IMR-90 (cell line): Measurements from ENCODE around the gene TEPSIN. TPM values are rescaled to one million over a fixed set of nuclear protein-coding genes. Genes with fewer than 3 reads are reported as not detected.

Experiments
- ATAC-seq: fragments of 200-7000 bp; cut with Tn5 transposase; 2 replicates; pipeline ENCODE4 v1.9.1; 2020; ENCODE audit warnings: low read depth, mild to moderate bottlenecking, moderate library complexity
- BruUV-seq: library from RNA; stranded (reverse); fragments of 400-500 nt; replicated peaks from 2 replicates; lab custom pipeline; 2021; lab: Mats Ljungman, UMichigan
- CTCF ChIA-PET: fragments of 300-600 bp; formaldehyde crosslinking; extraction: SDS; loops from one replicate; lab custom pipeline; 2021; ENCODE audit warnings: antibody characterized with exemption; lab: Yijun Ruan, JAX
- POLR2A ChIA-PET: fragments of 300-600 bp; sonication (Branson Sonifier 250); formaldehyde crosslinking; loops from one replicate; lab custom pipeline; 2022; ENCODE audit warnings: antibody characterized with exemption; ENCODE audit not compliant: unreplicated experiment; lab: Charles Lee
- DNase-seq: peaks from one replicate; pipeline ENCODE4 v3.0.0; 2013
- H2AFZ ChIP-seq: replicated peaks from 2 replicates; pipeline ENCODE3; 2013; ENCODE audit warnings: low read length, mild to moderate bottlenecking; ENCODE audit not compliant: poor library complexity
- H2AK5ac ChIP-seq: 2 replicates; pipeline ENCODE4 v1.6.1; 2013; ENCODE audit warnings: low read depth, low read length, inconsistent platforms
- H2AK9ac ChIP-seq: replicated peaks from 2 replicates; pipeline ENCODE3; 2013; ENCODE audit warnings: mild to moderate bottlenecking, low read depth, low read length, moderate library complexity; ENCODE audit not compliant: poor library complexity
- H2BK120ac ChIP-seq: 2 replicates; pipeline ENCODE4 v1.6.1; 2013; ENCODE audit warnings: low read depth, low read length, inconsistent platforms
- H2BK15ac ChIP-seq: 3 replicates; pipeline ENCODE4 v1.6.1; 2013; ENCODE audit warnings: low read depth, low read length, inconsistent platforms
- H2BK20ac ChIP-seq: 2 replicates; pipeline ENCODE4 v1.6.1; 2013; ENCODE audit warnings: low read depth, mild to moderate bottlenecking, inconsistent platforms, low read length, moderate library complexity
- H2BK5ac ChIP-seq: 2 replicates; pipeline ENCODE4 v1.6.1; 2013; ENCODE audit warnings: mild to moderate bottlenecking, low read depth, low read length, inconsistent platforms; ENCODE audit not compliant: poor library complexity, severe bottlenecking
- H3K14ac ChIP-seq: replicated peaks from 2 replicates; pipeline ENCODE4 v1.6.1; 2013; ENCODE audit warnings: low read depth, low read length, inconsistent platforms
- H3K18ac ChIP-seq: 2 replicates; pipeline ENCODE4 v1.6.1; 2013; ENCODE audit warnings: low read depth, low read length, control low read depth
- H3K23ac ChIP-seq: 2 replicates; pipeline ENCODE4 v1.6.1; 2013; ENCODE audit warnings: low read depth, low read length, inconsistent platforms
- H3K27ac ChIP-seq: 2 replicates; pipeline ENCODE4 v1.5.1; 2013; ENCODE audit warnings: mild to moderate bottlenecking, control low read depth, low read length; ENCODE audit not compliant: insufficient read depth
- H3K27me3 ChIP-seq: 2 replicates; pipeline ENCODE4 v1.6.1; 2013; ENCODE audit warnings: low read length; ENCODE audit not compliant: control insufficient read depth, insufficient read depth
- H3K36me3 ChIP-seq: 2 replicates; pipeline ENCODE4 v1.6.1; 2013; ENCODE audit warnings: low read length, mixed read lengths; ENCODE audit not compliant: control insufficient read depth, insufficient read depth
- H3K4ac ChIP-seq: 2 replicates; pipeline ENCODE4 v1.6.1; 2013; ENCODE audit warnings: low read depth, low read length, inconsistent platforms
- H3K4me1 ChIP-seq: 2 replicates; pipeline ENCODE4 v1.6.1; 2013; ENCODE audit warnings: low read length, mixed read lengths; ENCODE audit not compliant: control insufficient read depth, insufficient read depth
- H3K4me2 ChIP-seq: 2 replicates; pipeline ENCODE4 v1.6.1; 2013; ENCODE audit warnings: low read depth, mild to moderate bottlenecking, control low read depth, low read length, moderate library complexity
- H3K4me3 ChIP-seq: 2 replicates; pipeline ENCODE4 v1.5.1; 2013; ENCODE audit warnings: low read depth, mild to moderate bottlenecking, control low read depth, low read length, moderate library complexity; ENCODE audit not compliant: insufficient read depth
- H3K56ac ChIP-seq: 2 replicates; pipeline ENCODE4 v1.6.1; 2013; ENCODE audit warnings: low read length, inconsistent platforms; ENCODE audit not compliant: insufficient read depth; ENCODE audit errors: extremely low read depth
- H3K79me1 ChIP-seq, 2 experiments: 2 replicates each; pipeline ENCODE4 v1.6.1; 2013; ENCODE audit warnings: low read length in 2 of 2, inconsistent platforms in 1 of 2, low read depth in 1 of 2
- H3K9ac ChIP-seq: 2 replicates; pipeline ENCODE4 v1.6.1; 2013; ENCODE audit warnings: low read depth, low read length, control low read depth
- H3K9me1 ChIP-seq: 2 replicates; pipeline ENCODE4 v1.6.1; 2013; ENCODE audit warnings: low read length, inconsistent platforms; ENCODE audit not compliant: insufficient read depth
- H3K9me3 ChIP-seq: 2 replicates; pipeline ENCODE4 v1.6.1; 2013; ENCODE audit warnings: low read length; ENCODE audit not compliant: control insufficient read depth, insufficient read depth
- H4K20me1 ChIP-seq: 2 replicates; pipeline ENCODE4 v1.6.1; 2013; ENCODE audit warnings: low read length, inconsistent platforms; ENCODE audit not compliant: insufficient read depth
- H4K5ac ChIP-seq: 2 replicates; pipeline ENCODE4 v1.6.1; 2013; ENCODE audit warnings: mild to moderate bottlenecking, low read depth, low read length, control low read depth
- H4K8ac ChIP-seq, 2 experiments: 2 replicates each; pipeline ENCODE4 v1.6.1; 2013; ENCODE audit warnings: low read depth in 2 of 2, low read length in 2 of 2, control low read depth in 1 of 2, inconsistent platforms in 1 of 2
- H4K91ac ChIP-seq: 2 replicates; pipeline ENCODE4 v1.6.1; 2013; ENCODE audit warnings: low read depth, low read length, inconsistent platforms; ENCODE audit not compliant: insufficient read depth
- WGBS, 2 experiments: methylation state at CpG; one replicate each; pipeline versions ENCODE4 v1.1.5 to v1.1.7; 2013; ENCODE audit warnings: missing lambda C conversion rate in 2 of 2; ENCODE audit not compliant: insufficient read length in 1 of 2; ENCODE audit errors: extremely low coverage in 2 of 2; 5-methylcytosine and 5-hydroxymethylcytosine counted together
- dilution Hi-C: fragments of 300-500 bp; cut with HindIII; formaldehyde crosslinking; loops from one replicate; pipeline ENCODE4 v1.14.3; 2018; ENCODE audit warnings: low sequenced_read_pairs; ENCODE audit not compliant: unreplicated experiment
- in situ Hi-C: fragments of 300-500 bp; cut with MboI; formaldehyde crosslinking; loops from 3 replicates; pipeline ENCODE4 v1.14.3; 2019; ENCODE audit warnings: low sequenced_read_pairs, inconsistent platforms, mixed read lengths
- intact Hi-C: fragments of 100-400 bp; cut with micrococcal nuclease; formaldehyde crosslinking; loops from 2 replicates; pipeline ENCODE4 v1.10.0; 2022
- polyA plus RNA-seq, 3 experiments: library from polyadenylated mRNA; depleted of rRNA; stranded (reverse); fragments of >200 nt; gene quantifications; 2 replicates each; pipeline ENCODE4 v1.2.3, GENCODE V29; 2012; ENCODE audit warnings: low replicate concordance in 1 of 3
- total RNA-seq: library from RNA; depleted of rRNA; stranded (reverse); fragments of >200 nt; gene quantifications from 2 replicates; pipeline ENCODE4 v1.2.3, GENCODE V29; 2012
- TF ChIP-seq, protein P1 (sequence below): fragments of 150-350 bp; IDR thresholded peaks from 2 replicates; pipeline ENCODE4 v1.6.1; 2016; ENCODE audit warnings: low read depth, mild to moderate bottlenecking, low read length, moderate library complexity, borderline replicate concordance

Gene TEPSIN
- total and polyA plus RNA-seq, 2 of the 4 experiments (the other 2 are of a cell fraction), result 3.2 to 28.1 TPM

DNA sequence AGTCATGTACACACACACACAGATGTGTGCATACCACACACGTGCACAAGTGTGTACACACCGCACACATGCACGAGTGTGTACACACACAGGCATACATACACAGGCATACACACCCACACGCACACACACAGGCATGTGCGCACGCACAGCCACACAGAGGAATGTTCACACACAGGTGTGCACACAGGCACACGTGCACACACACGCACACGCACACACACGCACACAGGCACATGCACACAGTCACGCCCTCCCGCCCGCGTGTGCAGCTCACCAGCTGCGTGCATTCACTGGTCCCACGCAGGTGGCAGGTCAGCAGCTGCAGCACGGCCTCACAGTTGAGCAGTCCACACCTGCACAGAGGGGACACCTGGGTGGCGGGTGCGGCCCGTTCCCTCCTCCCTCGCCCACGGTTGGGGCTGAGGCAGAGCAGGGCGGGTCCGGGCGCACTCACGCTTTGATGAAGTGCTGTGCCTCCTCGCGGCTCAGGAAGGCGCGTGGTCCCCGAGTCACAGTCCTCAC, 7.7 kb downstream of the TEPSIN start:
- Histone ChIP-seq H3K4me3 (no peak overlapping the region), H3K18ac (no peak overlapping the region), H2BK5ac (no peak overlapping the region), H3K4me2 (no peak overlapping the region), H3K56ac (no peak overlapping the region), H3K9ac (no peak overlapping the region), H2BK15ac (no peak overlapping the region), H3K23ac (no peak overlapping the region), H3K36me3 (peaks cover 39% of the 10 kb centered on the region), H4K91ac (no peak overlapping the region), H3K4me1 (peaks cover 2% of the 10 kb centered on the region; the same call in 1 of the 2 replicates), H2BK120ac (no peak overlapping the region), H3K9me1 (no peaks in the 10 kb centered on the region), H4K5ac (no peak overlapping the region), H3K9me3 (peaks cover 3% of the 10 kb centered on the region; the same call in 1 of the 2 replicates), H2AFZ (peak overlapping the region; percentile 43), H3K4ac (no peak overlapping the region), H2AK9ac (peak overlapping the region; percentile 28), H3K27me3 (no peaks in the 10 kb centered on the region), H2AK5ac (no peak overlapping the region), H3K79me1 (peaks cover 4 to 30% of the 10 kb centered on the region in 2 experiments; a peak in 3 of 4 replicates), H4K8ac (no peak overlapping the region), H3K27ac (no peak overlapping the region), H4K20me1 (peaks cover 27% of the 10 kb centered on the region), H3K14ac (no peak overlapping the region), H2BK20ac (no peak overlapping the region)
- BruUV-seq, result no TSS peak
- dilution Hi-C loops (no loop called here), in situ Hi-C loops (no loop called here), intact Hi-C loops (no loop called here)
- CTCF ChIA-PET, result no interaction called here
- POLR2A ChIA-PET, result no interaction called here
- DNase-seq (no peak), ATAC-seq (no peak)
- WGBS, 2 experiments, result 91% methylated on average over 30 of the region's 31 CpGs; no CpG with 5 or more reads in 1 of the 2 experiments
- TF ChIP-seq, protein P1, sequence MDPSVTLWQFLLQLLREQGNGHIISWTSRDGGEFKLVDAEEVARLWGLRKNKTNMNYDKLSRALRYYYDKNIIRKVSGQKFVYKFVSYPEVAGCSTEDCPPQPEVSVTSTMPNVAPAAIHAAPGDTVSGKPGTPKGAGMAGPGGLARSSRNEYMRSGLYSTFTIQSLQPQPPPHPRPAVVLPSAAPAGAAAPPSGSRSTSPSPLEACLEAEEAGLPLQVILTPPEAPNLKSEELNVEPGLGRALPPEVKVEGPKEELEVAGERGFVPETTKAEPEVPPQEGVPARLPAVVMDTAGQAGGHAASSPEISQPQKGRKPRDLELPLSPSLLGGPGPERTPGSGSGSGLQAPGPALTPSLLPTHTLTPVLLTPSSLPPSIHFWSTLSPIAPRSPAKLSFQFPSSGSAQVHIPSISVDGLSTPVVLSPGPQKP, result no peak
